Measurements from ENCODE around the gene HSPG2. TPM values are rescaled to one million over a fixed set of nuclear protein-coding genes. Genes with fewer than 3 reads are reported as not detected.

The HSPG2 gene
- total and polyA plus RNA-seq, 8 donors: 50.4 to 164 (median 63.9) TPM

DNA sequence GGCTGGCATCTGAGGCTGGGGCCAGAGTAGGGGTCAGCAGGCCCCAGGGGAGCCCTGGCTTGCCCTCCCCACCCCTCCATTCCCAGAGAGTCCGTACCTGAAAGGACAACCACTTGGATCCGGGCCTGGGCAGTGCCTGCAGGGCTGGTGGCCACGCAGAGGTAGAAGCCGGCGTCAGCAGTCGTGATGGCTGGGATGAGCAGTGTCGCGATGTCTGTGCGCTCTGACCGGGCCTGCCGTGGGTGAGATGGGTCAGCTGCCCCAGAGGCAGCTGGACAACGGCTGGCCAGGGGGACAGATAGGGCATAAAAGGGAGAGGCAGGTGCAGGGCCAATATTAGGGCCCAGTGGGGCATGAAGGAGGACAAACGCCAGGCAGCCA is 82.4 kb downstream of the HSPG2 start:
- no peak for ATAC-seq
- FAIRE-seq: no peak
- Histone ChIP-seq H3K36me3 (peaks cover 0 to 39% (median 12%) of the 10 kb centered on the region in 3 donors), H3K4me3 (no peak overlapping the region), H3K4me1 (no peaks in the 10 kb centered on the region), H3K27ac (no peak overlapping the region), H3K27me3 (no peaks in the 10 kb centered on the region), H3K9me3 (no peaks in the 10 kb centered on the region)
- DNase-seq: peak in 1 of 6 donors; percentile 57
- intact Hi-C loops (cut with DNase I): no loop called here
- WGBS, 2 donors: 95 to 98% methylated on average over 13 of the region's 13 CpGs
- TF ChIP-seq, protein P1, sequence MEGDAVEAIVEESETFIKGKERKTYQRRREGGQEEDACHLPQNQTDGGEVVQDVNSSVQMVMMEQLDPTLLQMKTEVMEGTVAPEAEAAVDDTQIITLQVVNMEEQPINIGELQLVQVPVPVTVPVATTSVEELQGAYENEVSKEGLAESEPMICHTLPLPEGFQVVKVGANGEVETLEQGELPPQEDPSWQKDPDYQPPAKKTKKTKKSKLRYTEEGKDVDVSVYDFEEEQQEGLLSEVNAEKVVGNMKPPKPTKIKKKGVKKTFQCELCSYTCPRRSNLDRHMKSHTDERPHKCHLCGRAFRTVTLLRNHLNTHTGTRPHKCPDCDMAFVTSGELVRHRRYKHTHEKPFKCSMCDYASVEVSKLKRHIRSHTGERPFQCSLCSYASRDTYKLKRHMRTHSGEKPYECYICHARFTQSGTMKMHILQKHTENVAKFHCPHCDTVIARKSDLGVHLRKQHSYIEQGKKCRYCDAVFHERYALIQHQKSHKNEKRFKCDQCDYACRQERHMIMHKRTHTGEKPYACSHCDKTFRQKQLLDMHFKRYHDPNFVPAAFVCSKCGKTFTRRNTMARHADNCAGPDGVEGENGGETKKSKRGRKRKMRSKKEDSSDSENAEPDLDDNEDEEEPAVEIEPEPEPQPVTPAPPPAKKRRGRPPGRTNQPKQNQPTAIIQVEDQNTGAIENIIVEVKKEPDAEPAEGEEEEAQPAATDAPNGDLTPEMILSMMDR (IDR thresholded peaks at IDR 0.05): no peak

GRCh38 chr1:21854090-21854750 is 82.9 kb downstream of the HSPG2 start:
- intact Hi-C loops (cut with DNase I): no loop called here
- ATAC-seq (no peak), DNase-seq (no peak)

DNA sequence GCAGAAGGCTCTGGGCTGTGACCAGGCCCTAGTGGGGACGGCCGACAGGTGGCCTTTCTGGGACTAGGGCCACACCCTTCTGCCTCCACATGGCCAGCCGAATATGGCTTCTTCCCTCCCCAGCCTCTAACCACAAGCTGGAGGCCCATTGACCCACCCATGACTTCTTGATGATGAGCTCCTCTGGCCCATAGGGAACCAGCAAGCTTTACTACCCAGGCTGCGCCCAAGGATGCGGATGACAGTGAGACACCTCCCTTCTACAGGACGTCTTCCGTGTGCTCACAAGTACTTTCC is 84.0 kb downstream of the HSPG2 start:
- Histone ChIP-seq H3K9me3 (no peaks in the 10 kb centered on the region), H3K27ac (no peak overlapping the region), H3K27me3 (no peaks in the 10 kb centered on the region), H3K36me3 (peaks cover 0 to 44% (median 8%) of the 10 kb centered on the region in 3 donors), H3K4me1 (no peaks in the 10 kb centered on the region), H3K4me3 (no peak overlapping the region)
- WGBS, 2 donors: 91 to 95% methylated on average over 7 of the region's 7 CpGs
- ATAC-seq: no peak
- DNase-seq: no peak
- intact Hi-C loops (cut with DNase I): no loop called here
- no peak for FAIRE-seq
- TF ChIP-seq, protein P1 (IDR thresholded peaks at IDR 0.05): no peak

More at GRCh38 chr1:21854090-21854750, 82.9 kb downstream of the HSPG2 start:
- FAIRE-seq: no peak
- TF ChIP-seq, protein P1 (IDR thresholded peaks at IDR 0.05): no peak
- Histone ChIP-seq H3K27ac (no peak overlapping the region), H3K9me3 (no peaks in the 10 kb centered on the region), H3K27me3 (no peaks in the 10 kb centered on the region), H3K36me3 (peaks cover 0 to 42% (median 8%) of the 10 kb centered on the region in 3 donors), H3K4me3 (no peak overlapping the region), H3K4me1 (no peaks in the 10 kb centered on the region)
- 92 to 96% methylated on average over 21 of the region's 21 CpGs for WGBS, 2 donors

DNA sequence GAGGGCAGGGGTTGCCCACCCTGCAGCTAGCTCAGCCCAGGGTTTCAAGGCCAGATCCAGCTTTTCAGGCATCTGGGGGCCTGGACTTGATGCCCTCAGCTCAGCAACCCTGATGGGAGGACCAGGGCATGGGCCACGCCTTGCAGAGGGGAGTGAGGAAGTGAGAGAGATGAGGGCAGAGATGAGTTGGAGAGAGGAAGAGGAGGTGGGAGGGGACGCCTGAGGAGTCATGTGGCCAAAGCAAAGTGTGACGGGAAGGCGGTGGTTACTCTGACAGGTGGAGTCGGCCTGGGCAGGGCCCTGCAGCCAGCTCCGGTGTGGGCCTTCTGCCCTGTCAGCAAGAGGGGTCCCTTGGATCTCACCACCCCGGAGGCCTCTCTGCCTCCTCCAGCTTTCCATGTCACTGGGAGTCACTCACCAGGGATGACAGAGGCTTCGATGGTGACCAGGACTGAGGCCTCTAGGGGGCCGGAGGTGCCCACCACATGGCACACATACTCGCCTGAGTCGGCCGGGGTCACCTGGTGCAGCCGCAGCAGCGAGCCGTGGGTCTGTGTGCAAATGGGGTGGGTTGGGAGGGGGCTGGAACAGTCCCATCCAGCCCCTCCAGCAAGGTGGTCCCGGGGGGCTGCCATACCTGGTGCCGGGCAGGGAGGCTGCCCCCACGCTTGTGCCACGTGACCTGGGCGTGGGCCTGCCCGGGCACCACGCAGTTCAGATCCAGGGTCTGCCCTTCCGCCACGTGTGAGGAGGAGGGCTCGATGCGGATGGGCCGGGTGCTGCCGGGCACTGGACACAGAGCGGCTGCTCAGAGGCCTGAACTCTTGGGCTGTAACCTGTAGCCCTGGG is 84.6 kb downstream of the HSPG2 start:
- no peak for ATAC-seq
- peaks cover 0 to 49% (median 8%) of the 10 kb centered on the region in 3 donors for H3K36me3 ChIP-seq
- TF ChIP-seq, protein P1 (IDR thresholded peaks at IDR 0.05): no peak
- 93 to 96% methylated on average over 29 of the region's 29 CpGs for WGBS, 2 donors
- H3K4me1 ChIP-seq: no peaks in the 10 kb centered on the region
- H3K27me3 ChIP-seq: no peaks in the 10 kb centered on the region
- intact Hi-C loops (cut with DNase I): no loop called here
- no peaks in the 10 kb centered on the region for H3K9me3 ChIP-seq
- FAIRE-seq: no peak
- no peak overlapping the region for H3K27ac ChIP-seq
- DNase-seq: no peak
- no peak overlapping the region for H3K4me3 ChIP-seq

Measured in pancreas (tissue), 10 donors.